ENCODE results near the gene PAPSS2. TPM values are rescaled to one million over a fixed set of nuclear protein-coding genes. Genes with fewer than 3 reads are reported as not detected.

Gene PAPSS2
- total RNA-seq, 4 donors from 2014 or later: 2.2 to 5.1 (median 4.5) TPM

- intact Hi-C loops (cut with DNase I; ENCODE audit: low total_unique reads): no loop called here
- DNase-seq (ENCODE audit: low spot score in 2 of 2): no peak
Measured at GRCh38 chr10:87626422-87626892, 33.2 kb upstream of the PAPSS2 start.

GRCh38 chr10:87630171-87630570 lies 29.5 kb upstream of the PAPSS2 start:
- H3K4me3 ChIP-seq (ENCODE audit: low read depth, poor library complexity, severe bottlenecking): no peak overlapping the region
- intact Hi-C loops (cut with DNase I; ENCODE audit: low total_unique reads): no loop called here
- DNase-seq (ENCODE audit: low spot score in 2 of 2): no peak
- WGBS, 2 donors: 94 to 96% methylated on average over 7 of the region's 7 CpGs
- TF ChIP-seq POLR2A (IDR thresholded peaks at IDR 0.05) (no peak), CTCF (IDR thresholded peaks at IDR 0.05) (no peak)

More at GRCh38 chr10:87626422-87626892, 33.2 kb upstream of the PAPSS2 start:
- H3K4me3 ChIP-seq (ENCODE audit: low read depth, poor library complexity, severe bottlenecking): no peak overlapping the region
- 96 to 100% methylated on average over 1 of the region's 1 CpG for WGBS, 2 donors
- TF ChIP-seq CTCF (IDR thresholded peaks at IDR 0.05) (no peak), POLR2A (IDR thresholded peaks at IDR 0.05) (no peak)

DNA sequence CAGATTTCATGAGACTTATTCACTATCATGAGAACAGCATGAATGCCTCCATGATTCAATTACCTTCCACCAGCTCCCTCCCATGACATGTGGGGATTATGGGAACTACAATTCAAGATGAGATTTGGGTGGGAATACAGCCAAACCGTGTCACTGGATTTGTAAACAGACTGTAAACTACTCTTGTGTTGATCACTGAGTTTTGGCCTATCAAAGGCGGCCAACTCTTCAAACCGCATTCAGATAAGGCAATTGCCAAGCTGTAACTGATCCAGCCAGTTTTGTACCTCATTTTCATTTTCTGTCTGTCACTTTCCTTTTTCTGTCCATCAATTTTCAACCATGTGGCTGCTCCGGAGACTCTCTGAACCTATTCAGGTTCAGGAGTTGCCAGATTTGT lies 27.2 kb upstream of the PAPSS2 start:
- intact Hi-C loops (cut with DNase I; ENCODE audit: low total_unique reads): no loop called here
- WGBS, 2 donors: 86 to 92% methylated on average over 4 of the region's 4 CpGs
- no peak overlapping the region for H3K4me3 ChIP-seq (ENCODE audit: low read depth, poor library complexity, severe bottlenecking)

DNA sequence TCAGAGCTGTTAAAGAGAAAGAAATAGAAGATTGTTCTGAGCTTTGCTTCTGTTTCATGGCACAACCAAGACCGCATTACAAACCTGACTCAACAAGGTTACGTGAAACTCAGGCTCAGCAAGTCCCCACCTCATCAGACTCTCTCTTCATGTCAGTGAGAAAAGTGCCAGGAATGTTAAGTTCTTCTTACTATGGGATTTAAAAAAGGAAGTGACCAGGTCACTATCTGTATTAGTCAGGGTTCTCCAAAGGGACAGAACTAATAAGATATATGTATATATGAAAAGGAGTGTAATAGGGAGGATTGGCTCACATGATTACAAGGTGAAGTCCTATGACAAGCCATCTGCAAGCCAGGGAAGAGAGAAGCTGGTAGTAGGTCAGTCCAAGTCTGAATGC lies 25.4 kb upstream of the PAPSS2 start:
- DNase-seq (ENCODE audit: low spot score in 2 of 2): no peak
- WGBS, 2 donors: 94 to 96% methylated on average over 2 of the region's 2 CpGs
- no peak for TF ChIP-seq CTCF (IDR thresholded peaks at IDR 0.05)
- TF ChIP-seq POLR2A (IDR thresholded peaks at IDR 0.05): no peak
- no peak overlapping the region for H3K4me3 ChIP-seq (ENCODE audit: low read depth, poor library complexity, severe bottlenecking)
- intact Hi-C loops (cut with DNase I; ENCODE audit: low total_unique reads): no loop called here

More for the DNA sequence above, 27.2 kb upstream of the PAPSS2 start:
- TF ChIP-seq CTCF (IDR thresholded peaks at IDR 0.05) (no peak), POLR2A (IDR thresholded peaks at IDR 0.05) (no peak)
- DNase-seq (ENCODE audit: low spot score in 2 of 2): no peak

- TF ChIP-seq POLR2A (IDR thresholded peaks at IDR 0.05) (no peak), CTCF (IDR thresholded peaks at IDR 0.05) (no peak)
- intact Hi-C loops (cut with DNase I; ENCODE audit: low total_unique reads): no loop called here
- 61 to 62% methylated on average over 5 of the region's 5 CpGs for WGBS, 2 donors
- H3K4me3 ChIP-seq (ENCODE audit: low read depth, poor library complexity, severe bottlenecking): no peak overlapping the region
- DNase-seq (ENCODE audit: low spot score in 2 of 2): no peak
Measured at GRCh38 chr10:87635498-87636312, 24.0 kb upstream of the PAPSS2 start.

Measured in lower leg skin (tissue), 4 donors.